Rectal smooth muscle tissue (tissue), 1 donor: Measurements from ENCODE around the gene ARHGAP1.
"Not testable (repeated sequence)": the region's sequence is repeated elsewhere in the genome, so short reads cannot be mapped to it uniquely, and the experiment has no call there.

Experiments used
- H3K27ac ChIP-seq: one replicate; pipeline ENCODE4 v1.7.0; 2013; ENCODE audit warnings: low read depth, low read length, inconsistent platforms
- H3K27me3 ChIP-seq: one replicate; pipeline ENCODE4 v1.7.0; 2013; ENCODE audit warnings: low read length; ENCODE audit not compliant: control insufficient read depth, insufficient read depth
- H3K36me3 ChIP-seq: one replicate; pipeline ENCODE4 v1.7.0; 2013; ENCODE audit warnings: low read length; ENCODE audit not compliant: control insufficient read depth, insufficient read depth
- H3K4me1 ChIP-seq: one replicate; pipeline ENCODE4 v1.7.0; 2013; ENCODE audit warnings: low read length; ENCODE audit not compliant: control insufficient read depth, insufficient read depth
- H3K4me3 ChIP-seq: one replicate; pipeline ENCODE4 v1.7.0; 2013; ENCODE audit warnings: low read length
- H3K9ac ChIP-seq: one replicate; pipeline ENCODE4 v1.7.0; 2013; ENCODE audit warnings: low read length

ARHGAP1 gene

DNA sequence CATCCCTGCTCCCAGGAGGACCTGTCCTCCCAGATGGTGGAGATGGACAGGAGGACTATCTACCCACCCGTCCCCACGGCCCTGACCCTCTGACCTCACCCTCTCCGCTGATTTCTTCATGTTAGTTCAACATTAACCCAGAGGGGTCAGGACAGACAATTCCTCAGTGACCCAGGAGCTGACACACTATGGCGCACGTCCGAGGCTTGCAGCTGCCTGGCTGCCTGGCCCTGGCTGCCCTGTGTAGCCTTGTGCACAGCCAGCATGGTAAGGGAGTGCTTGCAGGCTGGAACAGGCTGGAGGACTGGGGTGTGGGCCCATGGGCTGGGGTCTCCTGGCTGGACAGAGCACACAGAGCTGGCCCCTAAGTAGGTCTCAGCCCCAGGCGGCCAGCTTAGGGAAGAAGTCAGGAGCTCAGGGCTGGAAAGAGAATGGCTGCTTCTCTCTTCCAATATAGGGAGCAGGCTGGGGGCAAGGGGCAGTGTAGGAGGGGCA, 18.7 kb upstream of the ARHGAP1 start, which contains the start of gene F2:
Gene F2, plus strand, starts transcription at position 166 of the 495 bp plus-strand sequence. Its CDS starts 23 bp downstream, at position 189.
- no peaks in the 10 kb centered on the region for H3K4me1 ChIP-seq
- H3K36me3 ChIP-seq = no peaks in the 10 kb centered on the region
- H3K9ac ChIP-seq = no peak within 1 kb of the TSS
- H3K4me3 ChIP-seq = no peak within 1 kb of the TSS
- no peaks in the 10 kb centered on the region for H3K27me3 ChIP-seq
- H3K27ac ChIP-seq = no peak within 1 kb of the TSS

DNA sequence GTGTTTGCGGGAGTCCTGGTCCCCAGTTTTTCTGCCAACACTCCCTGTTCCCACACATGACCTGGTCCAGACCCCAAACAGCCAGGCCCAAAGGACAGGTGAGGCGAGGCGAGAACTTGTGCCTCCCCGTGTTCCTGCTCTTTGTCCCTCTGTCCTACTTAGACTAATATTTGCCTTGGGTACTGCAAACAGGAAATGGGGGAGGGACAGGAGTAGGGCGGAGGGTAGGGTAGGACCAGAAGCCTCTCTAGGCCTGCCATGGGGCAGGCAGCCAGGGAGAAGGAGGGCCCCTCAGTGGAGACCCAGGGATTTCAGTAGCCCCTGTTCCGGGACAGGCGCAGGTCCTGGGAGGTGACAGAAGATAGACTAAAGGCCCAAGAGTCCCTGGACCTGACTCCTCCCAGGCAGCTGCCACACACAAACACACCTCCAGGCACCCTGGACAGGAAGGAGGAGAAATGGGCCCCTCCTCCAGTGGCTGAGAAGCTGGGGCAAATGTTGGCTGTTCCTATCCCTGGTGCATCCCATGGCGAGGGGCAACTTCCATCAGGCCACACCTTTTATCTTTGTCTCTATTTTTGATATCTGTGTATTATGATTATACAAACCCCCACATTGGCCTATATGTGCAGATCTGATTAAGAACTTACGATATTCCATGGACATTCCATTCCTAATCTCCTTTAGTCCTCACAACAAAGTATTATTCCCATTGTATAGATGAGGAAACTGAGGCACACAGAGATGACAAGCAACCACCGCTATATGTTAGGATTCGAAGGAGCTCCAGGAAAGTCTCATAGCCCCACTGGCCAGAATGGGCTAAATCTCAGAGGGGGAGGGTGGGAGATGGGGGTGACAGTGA, 18.0 kb upstream of the ARHGAP1 start:
- Histone ChIP-seq H3K36me3 (no peaks in the 10 kb centered on the region), H3K9ac (no peak overlapping the region), H3K4me3 (no peak overlapping the region), H3K27ac (no peak overlapping the region), H3K4me1 (no peaks in the 10 kb centered on the region), H3K27me3 (no peaks in the 10 kb centered on the region)

DNA sequence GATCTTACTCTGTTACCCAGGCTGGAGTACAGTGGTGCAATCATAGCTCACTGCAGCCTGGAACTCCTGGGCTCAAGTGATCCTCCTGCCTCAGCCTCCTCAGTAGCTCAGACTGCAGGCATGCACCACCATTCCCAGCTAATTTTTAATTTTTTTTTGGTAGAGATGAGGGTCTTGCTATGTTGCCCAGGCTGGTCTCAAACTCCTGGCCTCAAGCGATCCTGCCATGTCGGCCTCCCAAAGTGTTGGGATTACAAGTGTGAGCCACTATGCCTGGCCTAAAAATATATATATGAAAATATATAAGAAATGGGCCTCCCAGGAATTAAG, 17.4 kb upstream of the ARHGAP1 start:
- not testable (repeated sequence) for H3K27me3 ChIP-seq, H3K4me3 ChIP-seq, H3K36me3 ChIP-seq, H3K27ac ChIP-seq, H3K4me1 ChIP-seq, H3K9ac ChIP-seq

DNA sequence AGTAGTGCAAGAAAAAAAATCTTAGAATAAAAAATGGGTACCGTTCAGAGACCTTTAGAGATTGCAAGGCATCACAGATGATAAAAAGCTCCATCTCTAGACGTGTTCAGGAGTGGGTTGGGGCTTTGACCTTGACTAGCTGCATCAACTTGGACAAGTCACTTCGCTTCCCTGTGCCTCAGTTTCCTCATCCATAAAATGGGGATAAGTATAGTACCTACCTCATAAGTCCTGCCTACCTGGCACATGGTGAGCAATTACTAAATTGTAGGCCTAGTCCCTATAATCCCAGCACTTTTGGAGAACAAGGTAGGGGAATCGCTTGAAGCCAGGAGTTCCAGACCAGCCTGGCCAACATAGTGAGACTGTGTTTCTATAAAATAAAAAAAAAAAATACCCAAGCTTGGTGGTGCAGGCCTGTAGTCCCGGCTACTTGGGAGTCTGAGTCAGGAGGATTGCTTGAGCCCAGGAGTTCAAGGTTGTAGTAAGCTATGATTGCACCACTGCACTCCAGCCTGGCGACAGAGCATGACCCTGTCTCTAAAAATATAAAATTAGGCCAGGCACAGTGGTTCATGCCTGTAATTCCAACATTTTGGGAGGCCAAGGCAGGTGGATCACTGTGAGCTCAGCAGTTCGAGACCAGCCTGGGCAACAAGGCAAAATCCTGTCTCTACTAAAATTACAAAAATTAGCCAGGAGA, 12.6 kb upstream of the ARHGAP1 start:
- Histone ChIP-seq H3K9ac (no peak overlapping the region), H3K36me3 (no peaks in the 10 kb centered on the region), H3K4me3 (no peak overlapping the region), H3K4me1 (peaks cover 2% of the 10 kb centered on the region), H3K27me3 (no peaks in the 10 kb centered on the region), H3K27ac (no peak overlapping the region)

DNA sequence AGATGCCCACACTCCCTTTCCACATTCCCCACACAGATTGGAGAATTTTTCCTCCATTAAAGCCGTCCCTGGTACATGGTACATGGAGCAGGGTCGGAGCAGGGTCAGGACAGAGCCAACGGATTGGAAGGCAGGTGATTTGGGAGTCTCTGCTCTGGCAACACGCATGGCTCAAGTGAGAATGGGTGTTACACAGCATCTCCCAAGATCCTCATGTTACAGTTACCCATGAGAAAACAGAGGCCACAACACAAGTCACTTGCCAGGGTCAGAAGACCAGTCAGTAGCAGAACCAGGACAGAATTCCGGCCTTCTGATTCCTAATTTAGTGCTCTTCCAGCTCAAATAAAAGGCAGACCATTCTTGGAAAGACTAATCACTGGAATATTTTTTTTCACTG, 10.9 kb upstream of the ARHGAP1 start:
- peak overlapping the region; percentile 80 for H3K27ac ChIP-seq
- no peak overlapping the region for H3K9ac ChIP-seq

DNA sequence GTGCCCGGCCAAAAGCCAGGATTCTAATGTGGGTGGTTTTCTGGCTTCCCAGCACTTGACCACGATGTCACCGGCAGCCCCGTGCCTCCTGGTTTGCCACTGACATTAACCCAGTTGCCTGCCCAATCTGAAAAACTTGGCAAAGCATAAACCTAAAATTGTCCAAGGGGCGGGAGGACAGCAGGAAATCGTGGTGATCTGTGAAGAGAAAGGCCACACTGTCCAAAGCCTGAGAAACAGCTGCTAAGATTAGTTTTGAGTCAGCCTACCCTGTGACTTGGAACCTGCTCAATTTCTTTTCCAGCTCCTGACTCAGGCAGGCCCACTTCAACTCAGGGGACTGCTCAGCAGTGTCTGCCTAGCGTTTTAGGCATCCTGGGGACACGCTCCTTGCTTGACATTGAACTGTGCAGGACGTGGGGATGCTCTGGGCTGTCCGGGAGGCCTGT, 10.4 kb upstream of the ARHGAP1 start:
- Histone ChIP-seq H3K36me3 (peaks cover 15% of the 10 kb centered on the region), H3K27ac (peak overlapping the region; percentile 80)

More for the DNA sequence above, 10.9 kb upstream of the ARHGAP1 start:
- no peak overlapping the region for H3K4me3 ChIP-seq
- H3K36me3 ChIP-seq = peaks cover 12% of the 10 kb centered on the region
- H3K27me3 ChIP-seq = no peaks in the 10 kb centered on the region
- H3K4me1 ChIP-seq = peaks cover 2% of the 10 kb centered on the region

DNA sequence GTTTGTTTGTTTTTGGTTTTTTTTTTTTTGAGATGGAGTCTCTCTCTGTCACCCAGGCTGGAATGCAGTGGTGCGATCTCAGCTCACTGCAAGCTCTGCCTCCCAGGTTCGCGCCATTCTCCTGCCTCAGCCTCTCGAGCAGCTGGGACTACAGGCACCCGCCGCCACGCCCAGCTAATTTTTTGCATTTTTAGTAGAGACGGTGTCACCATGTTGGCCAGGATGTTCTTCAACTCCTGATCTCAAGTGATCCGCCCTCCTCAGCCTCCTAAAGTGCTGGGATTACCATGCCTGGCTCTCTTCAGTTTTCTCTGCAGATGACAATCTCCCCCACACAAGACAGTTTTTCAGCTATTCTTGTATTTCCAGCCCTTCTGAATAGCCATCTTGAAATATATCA, 8.9 kb upstream of the ARHGAP1 start:
- not testable (repeated sequence) for H3K27me3 ChIP-seq, H3K9ac ChIP-seq, H3K27ac ChIP-seq, H3K4me3 ChIP-seq, H3K4me1 ChIP-seq
- peaks cover 25% of the 10 kb centered on the region for H3K36me3 ChIP-seq

More for the DNA sequence above, 10.4 kb upstream of the ARHGAP1 start:
- Histone ChIP-seq H3K9ac (no peak overlapping the region), H3K4me1 (peaks cover 2% of the 10 kb centered on the region), H3K4me3 (no peak overlapping the region), H3K27me3 (no peaks in the 10 kb centered on the region)

DNA sequence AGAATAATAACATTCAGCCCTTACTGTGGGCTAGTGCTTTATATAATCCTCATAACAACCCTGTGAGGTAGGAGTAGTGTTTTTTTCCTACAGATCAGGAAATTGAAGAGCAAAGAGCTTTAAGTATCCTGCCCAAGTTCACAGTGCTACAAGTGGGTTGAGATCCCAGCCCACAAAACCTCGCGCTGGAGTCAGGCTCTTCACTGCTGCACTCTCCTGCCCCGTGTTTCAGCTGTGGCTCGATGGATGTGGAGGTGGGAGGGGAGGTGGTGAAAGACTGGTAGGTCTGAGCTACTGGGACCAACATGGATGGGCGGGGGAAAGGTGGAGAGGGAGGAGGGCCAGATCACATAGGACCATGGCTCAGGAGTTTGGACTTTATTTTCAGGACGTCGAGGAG, 6.5 kb upstream of the ARHGAP1 start:
- H3K9ac ChIP-seq = no peak overlapping the region
- no peaks in the 10 kb centered on the region for H3K27me3 ChIP-seq
- H3K36me3 ChIP-seq = peaks cover 37% of the 10 kb centered on the region
- H3K4me3 ChIP-seq = no peak overlapping the region
- peaks cover 2% of the 10 kb centered on the region for H3K4me1 ChIP-seq
- H3K27ac ChIP-seq = no peak overlapping the region

DNA sequence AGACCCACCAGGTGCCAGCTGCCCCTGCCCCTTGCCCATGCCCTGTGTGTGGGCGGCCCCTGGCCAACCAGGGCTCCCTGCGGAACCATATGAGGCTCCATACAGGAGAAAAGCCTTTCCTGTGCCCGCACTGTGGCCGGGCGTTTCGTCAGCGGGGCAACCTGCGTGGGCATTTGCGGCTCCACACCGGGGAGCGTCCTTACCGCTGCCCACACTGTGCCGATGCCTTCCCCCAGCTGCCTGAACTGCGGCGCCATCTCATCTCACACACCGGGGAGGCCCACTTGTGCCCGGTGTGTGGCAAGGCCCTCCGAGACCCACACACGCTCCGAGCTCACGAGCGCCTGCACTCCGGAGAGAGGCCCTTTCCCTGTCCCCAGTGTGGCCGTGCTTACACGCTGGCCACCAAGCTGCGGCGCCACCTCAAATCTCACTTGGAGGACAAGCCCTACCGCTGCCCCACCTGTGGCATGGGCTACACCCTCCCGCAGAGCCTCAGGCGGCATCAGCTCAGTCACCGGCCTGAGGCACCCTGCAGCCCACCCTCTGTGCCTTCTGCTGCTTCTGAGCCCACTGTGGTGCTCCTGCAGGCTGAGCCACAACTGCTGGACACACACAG, 4.8 kb upstream of the ARHGAP1 start:
- H3K4me3 ChIP-seq = no peak overlapping the region
- H3K27me3 ChIP-seq = no peaks in the 10 kb centered on the region
- H3K9ac ChIP-seq = no peak overlapping the region
- peaks cover 37% of the 10 kb centered on the region for H3K36me3 ChIP-seq
- H3K27ac ChIP-seq = no peak overlapping the region
- H3K4me1 ChIP-seq = peaks cover 5% of the 10 kb centered on the region

DNA sequence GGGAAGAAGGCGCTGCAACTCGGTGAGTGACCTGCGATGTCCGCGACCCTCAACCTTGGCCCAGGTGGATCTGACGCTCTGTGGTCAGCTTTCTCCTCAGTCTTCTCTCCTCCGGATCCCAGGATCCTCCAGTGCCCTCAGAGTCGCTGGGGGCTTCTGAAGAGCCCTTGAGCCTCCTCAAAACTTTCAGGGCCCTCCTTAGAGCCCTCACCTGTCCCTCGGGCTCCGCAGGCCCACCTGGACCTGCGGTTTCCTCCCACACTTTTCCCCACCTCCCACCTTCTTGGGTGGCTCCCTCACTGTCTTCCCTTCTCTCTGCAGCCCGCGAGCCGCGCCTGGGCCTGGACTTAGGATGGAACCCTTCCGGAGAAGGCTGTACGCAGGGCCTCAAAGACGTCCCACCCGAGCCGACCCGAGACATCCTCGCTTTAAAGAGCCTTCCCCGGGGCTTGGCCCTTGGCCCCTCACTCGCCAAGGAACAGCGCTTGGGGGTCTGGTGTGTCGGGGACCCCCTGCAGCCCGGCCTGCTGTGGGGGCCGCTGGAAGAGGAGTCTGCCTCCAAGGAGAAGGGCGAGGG, 747 bp upstream of the ARHGAP1 start:
- Histone ChIP-seq H3K27me3 (no peaks in the 10 kb centered on the region), H3K4me3 (peak overlapping the region; percentile 93), H3K36me3 (peaks cover 25% of the 10 kb centered on the region), H3K9ac (peak overlapping the region; percentile 66), H3K4me1 (peaks cover 23% of the 10 kb centered on the region), H3K27ac (peak overlapping the region; percentile 94)

DNA sequence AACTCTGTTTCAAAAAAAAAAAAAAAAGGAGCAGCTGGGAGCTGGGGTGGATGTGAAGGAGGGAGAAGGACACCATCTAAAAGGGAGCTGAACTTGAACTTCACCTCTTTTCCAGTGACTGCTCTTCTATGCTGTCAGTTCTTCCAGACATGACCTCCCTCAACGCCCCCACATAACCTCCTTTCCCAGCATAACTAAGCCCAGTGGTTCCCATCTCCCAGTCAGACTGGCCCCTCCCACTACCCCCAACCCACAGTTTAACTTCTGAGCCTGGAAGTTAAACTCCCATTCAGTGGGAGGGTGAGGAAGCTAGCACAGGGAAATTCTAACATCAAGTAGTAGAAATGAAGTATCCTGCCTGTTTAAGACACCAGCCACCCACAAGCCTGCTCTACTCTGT, 1.8 kb downstream of the ARHGAP1 start:
- H3K4me3 ChIP-seq = no peak overlapping the region
- H3K4me1 ChIP-seq = peaks cover 23% of the 10 kb centered on the region
- H3K27me3 ChIP-seq = no peaks in the 10 kb centered on the region
- H3K9ac ChIP-seq = no peak overlapping the region
- peaks cover 27% of the 10 kb centered on the region for H3K36me3 ChIP-seq
- H3K27ac ChIP-seq = no peak overlapping the region

DNA sequence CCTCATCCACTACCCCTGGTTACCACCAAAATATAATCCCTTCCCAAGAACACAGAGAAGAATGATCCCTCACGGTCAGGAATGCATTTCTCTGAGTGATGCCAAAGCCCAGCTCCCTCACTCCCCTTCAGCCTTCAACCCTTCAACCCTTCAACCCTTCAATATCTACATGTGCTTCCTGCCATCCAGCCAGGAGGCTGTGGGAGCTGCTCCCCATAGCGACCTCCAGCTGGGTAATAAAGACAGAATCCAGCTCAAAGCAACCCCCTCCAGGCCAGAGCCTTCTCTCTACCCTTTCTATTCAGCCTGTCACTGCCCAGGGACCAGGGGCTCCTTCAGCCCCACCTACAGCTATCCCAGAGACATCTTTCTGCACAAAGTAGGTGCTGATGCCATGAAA, 2.7 kb downstream of the ARHGAP1 start:
- no peak overlapping the region for H3K27ac ChIP-seq
- peaks cover 23% of the 10 kb centered on the region for H3K4me1 ChIP-seq
- peaks cover 24% of the 10 kb centered on the region for H3K36me3 ChIP-seq
- no peaks in the 10 kb centered on the region for H3K27me3 ChIP-seq
- no peak overlapping the region for H3K9ac ChIP-seq
- H3K4me3 ChIP-seq = no peak overlapping the region
